Testis (tissue), 3 donors: ENCODE measurements around the gene NFIA. TPM values are rescaled to one million over a fixed set of nuclear protein-coding genes. Genes with fewer than 3 reads are reported as not detected.

Experiments used
- DNase-seq: peaks from one replicate; pipeline ENCODE4 v3.0.0-alpha.2; 2019
- H3K27ac ChIP-seq, 2 donors: fragments of 200-600 bp; sonication (generic); one replicate each; pipeline ENCODE4 v1.5.1; 2019
- H3K27me3 ChIP-seq: fragments of 200-600 bp; sonication (generic); one replicate; pipeline ENCODE4 v1.5.1; 2019
- H3K36me3 ChIP-seq: fragments of 200-600 bp; sonication (generic); one replicate; pipeline ENCODE4 v1.5.1; 2017; ENCODE audit warnings: low read depth; ENCODE audit errors: missing control alignments
- H3K4me1 ChIP-seq: fragments of 200-600 bp; sonication (generic); one replicate; pipeline ENCODE4 v1.5.1; 2019
- H3K4me3 ChIP-seq, 2 donors: fragments of 200-600 bp; sonication (generic); one replicate each; pipeline ENCODE4 v1.5.1; 2017 to 2019
- H3K9me3 ChIP-seq: fragments of 200-600 bp; sonication (generic); one replicate; pipeline ENCODE4 v1.5.1; 2017
- CTCF ChIP-seq, 3 experiments: fragments of 450-650 bp in 2 of 3; fragments of 200-600 bp in 1 of 3; sonication (generic) in 1 of 3; IDR thresholded peaks; one replicate each; pipeline ENCODE4 v1.5.1; 2016 to 2019; ENCODE audit warnings: antibody characterized with exemption in 3 of 3, mild to moderate bottlenecking in 2 of 3, moderate library complexity in 1 of 3
- POLR2A ChIP-seq: fragments of 450-650 bp; IDR thresholded peaks from one replicate; pipeline ENCODE4 v1.6.1; 2017; ENCODE audit warnings: antibody characterized with exemption, mild to moderate bottlenecking, moderate library complexity
- WGBS, 2 donors: methylation state at CpG; one replicate each; pipeline ENCODE4 v1.1.5; 2018; 5-methylcytosine and 5-hydroxymethylcytosine counted together
- intact Hi-C: fragments of 100-400 bp; cut with DNase I; formaldehyde crosslinking; loops from one replicate; pipeline ENCODE4 v1.15.1; 2023; ENCODE audit warnings: low total_unique reads
- polyA plus RNA-seq: library from polyadenylated mRNA; stranded (reverse); fragments of 350-450 nt; fragmentation: Illumina TruSeq; extraction: RNeasy Lipid Tissue Mini Kit (QIAGEN cat#74804); gene quantifications from one replicate; pipeline ENCODE4 v1.2.3, GENCODE V29; 2014; ENCODE audit warnings: low read depth, low replicate concordance; ENCODE audit not compliant: insufficient read depth
- total RNA-seq, 2 donors: library from RNA; depleted of rRNA; stranded (reverse); fragments of >200 nt; gene quantifications; one replicate each; pipeline ENCODE4 v1.2.3, GENCODE V29; 2016

The NFIA gene
- total and polyA plus RNA-seq, 3 donors from 2014 or later = 11.6 to 78.9 (median 53.5) TPM

GRCh38 chr1:61220536-61220935 is 138.2 kb downstream of the NFIA start:
- intact Hi-C loops = no loop called here

GRCh38 chr1:61221642-61222041 is 139.3 kb downstream of the NFIA start:
- H3K9me3 ChIP-seq = no peaks in the 10 kb centered on the region
- intact Hi-C loops = no loop called here
- DNase-seq = no peak
- TF ChIP-seq POLR2A = no peak
- TF ChIP-seq CTCF (IDR thresholded peaks at IDR 0.05) = no peak
- no peak overlapping the region for H3K27ac ChIP-seq
- 67 to 68% methylated on average over 4 of the region's 4 CpGs for WGBS, 2 donors
- peaks cover 5% of the 10 kb centered on the region for H3K4me1 ChIP-seq
- no peaks in the 10 kb centered on the region for H3K27me3 ChIP-seq
- H3K36me3 ChIP-seq = no peaks in the 10 kb centered on the region
- no peak overlapping the region for H3K4me3 ChIP-seq

More at GRCh38 chr1:61220536-61220935, 138.2 kb downstream of the NFIA start:
- no peaks in the 10 kb centered on the region for H3K9me3 ChIP-seq
- H3K27ac ChIP-seq = no peak overlapping the region
- H3K36me3 ChIP-seq = no peaks in the 10 kb centered on the region
- no peak for DNase-seq
- WGBS, 2 donors = 75% methylated on average over 2 of the region's 2 CpGs
- TF ChIP-seq CTCF (IDR thresholded peaks at IDR 0.05) = no peak
- peaks cover 5% of the 10 kb centered on the region for H3K4me1 ChIP-seq
- H3K27me3 ChIP-seq = no peaks in the 10 kb centered on the region
- no peak overlapping the region for H3K4me3 ChIP-seq

- no peak for TF ChIP-seq CTCF (IDR thresholded peaks at IDR 0.05)
- no peak for TF ChIP-seq POLR2A
- H3K27ac ChIP-seq = no peak overlapping the region
- H3K27me3 ChIP-seq = no peaks in the 10 kb centered on the region
- no peaks in the 10 kb centered on the region for H3K9me3 ChIP-seq
- intact Hi-C loops = no loop called here
- peaks cover 5% of the 10 kb centered on the region for H3K4me1 ChIP-seq
- no peak overlapping the region for H3K4me3 ChIP-seq
- no peak for DNase-seq
- WGBS, 2 donors = 76 to 81% methylated on average over 2 of the region's 2 CpGs
- H3K36me3 ChIP-seq = no peaks in the 10 kb centered on the region
These were observed 139.9 kb downstream of the NFIA start for GRCh38 chr1:61222240-61222639.

DNA sequence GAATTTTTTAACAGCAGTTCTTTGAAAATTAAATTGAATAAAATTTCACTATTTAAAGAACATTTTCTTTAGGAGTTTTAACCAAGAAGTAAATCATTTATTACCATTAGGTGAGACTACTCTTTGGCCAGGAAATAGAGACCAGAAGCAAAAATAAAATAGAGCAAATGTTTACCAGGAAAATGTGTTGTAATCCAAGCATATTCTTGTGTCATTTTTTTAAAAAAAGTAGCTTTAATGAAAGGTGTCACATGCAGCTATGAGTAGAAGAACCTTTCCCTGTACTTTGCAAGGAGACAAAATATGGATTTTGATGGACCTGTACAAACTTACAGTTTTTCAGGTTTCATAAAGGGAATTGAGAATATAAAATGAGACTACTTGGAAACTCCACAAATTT is 140.8 kb downstream of the NFIA start:
- DNase-seq = no peak
- peaks cover 5% of the 10 kb centered on the region for H3K4me1 ChIP-seq
- no peaks in the 10 kb centered on the region for H3K9me3 ChIP-seq
- H3K27ac ChIP-seq = no peak overlapping the region
- no peaks in the 10 kb centered on the region for H3K27me3 ChIP-seq
- TF ChIP-seq POLR2A = no peak
- TF ChIP-seq CTCF (IDR thresholded peaks at IDR 0.05) = no peak
- H3K4me3 ChIP-seq = no peak overlapping the region
- intact Hi-C loops = no loop called here
- no peaks in the 10 kb centered on the region for H3K36me3 ChIP-seq

DNA sequence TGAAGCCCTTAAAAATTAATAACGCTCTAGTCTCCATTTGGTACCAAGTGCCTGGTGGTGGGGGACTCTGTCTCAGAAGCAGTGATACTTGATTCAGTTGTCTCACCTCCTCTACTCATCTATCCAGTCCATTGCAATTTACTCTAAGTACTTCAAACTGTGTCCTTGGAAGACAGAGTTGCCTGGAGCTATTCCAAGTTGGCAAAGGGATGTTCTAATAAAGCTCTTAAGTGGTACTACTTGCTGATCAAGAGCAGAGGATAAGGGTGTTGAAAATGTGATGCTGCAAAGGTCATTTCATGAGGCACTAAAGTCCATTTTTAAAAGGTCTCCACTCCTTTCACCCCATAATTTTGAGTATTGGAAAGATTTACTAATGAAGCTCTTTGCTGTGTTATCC is 142.2 kb downstream of the NFIA start:
- no peaks in the 10 kb centered on the region for H3K9me3 ChIP-seq
- no peaks in the 10 kb centered on the region for H3K27me3 ChIP-seq
- WGBS, 2 donors = 57 to 58% methylated on average over 1 of the region's 1 CpG
- DNase-seq = no peak
- peaks cover 5% of the 10 kb centered on the region for H3K4me1 ChIP-seq
- no peaks in the 10 kb centered on the region for H3K36me3 ChIP-seq
- no peak overlapping the region for H3K4me3 ChIP-seq
- intact Hi-C loops = no loop called here
- TF ChIP-seq CTCF (IDR thresholded peaks at IDR 0.05) (no peak), POLR2A (no peak)
- no peak overlapping the region for H3K27ac ChIP-seq
